SKM-1 treated with dmso at 0.1 percent for 144 hours (cell line): Measurements from ENCODE around the gene MAGI1.

Experiments
- DNase-seq: peaks from one replicate; lab custom pipeline; 2025; ENCODE audit not compliant: unreplicated experiment; lab: John Stamatoyannopoulos, UW

Gene MAGI1

DNA sequence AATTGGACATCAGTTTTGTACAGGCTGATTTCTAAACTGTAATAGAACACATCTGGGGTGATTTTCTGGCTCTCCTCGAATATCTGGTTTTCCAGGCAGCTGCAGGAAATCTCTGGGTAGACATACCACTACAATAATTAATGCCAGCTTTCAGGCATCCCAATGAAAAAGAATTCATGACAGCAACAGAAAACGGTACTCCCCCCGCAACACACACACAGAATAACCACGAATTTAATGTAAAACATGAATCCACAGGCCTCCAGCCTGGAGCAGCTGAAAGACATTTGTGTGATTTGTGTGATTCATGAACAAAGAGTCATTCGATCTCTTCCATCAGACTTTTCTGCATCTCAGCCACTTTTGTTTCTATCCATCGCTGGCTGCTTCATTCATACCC lies 262.2 kb downstream of the MAGI1 start:
- DNase-seq = no peak

DNA sequence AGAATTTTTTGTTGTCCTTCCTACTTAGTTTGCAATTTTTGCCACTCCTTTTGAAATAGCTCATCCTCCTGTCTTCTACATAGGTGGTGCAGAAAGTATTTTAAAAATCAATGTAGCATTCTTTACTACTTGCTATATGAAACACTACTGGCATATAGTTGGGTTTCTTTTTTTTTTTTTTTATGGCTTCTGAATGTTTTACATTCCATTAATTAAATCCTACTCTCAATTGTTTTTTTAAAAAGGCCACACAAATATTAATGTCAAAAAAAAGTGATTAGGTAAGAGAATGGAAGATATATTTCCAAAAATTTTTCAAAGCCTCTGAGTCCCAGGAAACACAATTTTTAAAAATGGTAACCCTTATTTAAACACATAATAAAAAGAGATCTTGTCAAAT lies 262.6 kb downstream of the MAGI1 start:
- DNase-seq = no peak

DNA sequence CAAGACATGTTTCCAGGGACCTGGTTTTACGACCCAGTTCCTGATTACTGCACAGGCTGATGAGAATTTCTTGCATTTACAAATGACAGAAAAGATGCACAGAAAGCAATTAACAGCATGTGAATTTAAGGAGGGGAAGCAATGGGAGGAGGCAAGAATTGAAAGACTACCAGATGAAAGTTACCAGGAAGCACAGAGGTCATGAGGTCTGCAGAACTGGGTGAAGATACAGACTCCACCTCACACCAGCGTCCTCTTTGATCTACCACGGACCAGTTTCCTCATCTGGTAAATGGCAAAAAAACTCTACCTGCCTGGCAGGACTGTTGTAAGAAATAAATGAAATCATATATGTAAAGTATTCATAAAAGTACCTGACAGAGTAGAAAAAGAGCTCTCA lies 266.0 kb downstream of the MAGI1 start:
- DNase-seq = no peak

DNA sequence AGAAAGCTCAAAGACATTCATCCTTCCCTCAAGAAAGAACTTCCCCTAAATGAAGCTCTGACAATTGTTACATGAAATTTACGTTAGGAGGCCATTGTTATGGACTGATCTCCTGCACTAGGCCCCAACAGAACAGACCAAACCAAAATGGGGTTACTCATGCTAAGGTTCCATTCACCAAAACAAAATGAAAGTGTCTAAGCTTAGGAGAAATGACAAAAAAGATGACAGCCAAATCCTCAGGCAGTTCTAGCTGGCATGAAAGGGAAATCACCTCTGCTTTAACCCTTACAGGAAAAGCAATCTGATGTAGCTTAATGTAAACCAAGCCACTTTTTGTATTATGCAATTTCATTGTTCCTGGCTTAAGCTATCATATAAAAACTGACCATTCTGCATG lies 271.2 kb downstream of the MAGI1 start:
- DNase-seq = no peak

DNA sequence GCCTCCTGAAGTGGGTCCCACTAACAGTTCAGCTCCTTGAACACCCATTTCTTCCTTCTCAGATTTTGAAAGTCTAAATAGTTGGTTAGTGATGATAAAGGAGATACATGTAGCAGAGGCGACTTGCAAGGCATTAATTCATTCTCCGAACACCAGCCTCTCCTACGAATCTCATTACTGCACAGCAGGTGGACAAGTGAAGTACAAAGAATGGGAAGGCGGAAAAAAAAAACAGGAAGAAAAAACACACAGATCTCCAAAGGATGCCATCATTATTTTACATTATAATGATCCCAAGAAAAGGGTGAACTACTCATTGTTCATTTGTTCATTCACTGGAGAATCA lies 276.5 kb downstream of the MAGI1 start:
- DNase-seq = no peak

DNA sequence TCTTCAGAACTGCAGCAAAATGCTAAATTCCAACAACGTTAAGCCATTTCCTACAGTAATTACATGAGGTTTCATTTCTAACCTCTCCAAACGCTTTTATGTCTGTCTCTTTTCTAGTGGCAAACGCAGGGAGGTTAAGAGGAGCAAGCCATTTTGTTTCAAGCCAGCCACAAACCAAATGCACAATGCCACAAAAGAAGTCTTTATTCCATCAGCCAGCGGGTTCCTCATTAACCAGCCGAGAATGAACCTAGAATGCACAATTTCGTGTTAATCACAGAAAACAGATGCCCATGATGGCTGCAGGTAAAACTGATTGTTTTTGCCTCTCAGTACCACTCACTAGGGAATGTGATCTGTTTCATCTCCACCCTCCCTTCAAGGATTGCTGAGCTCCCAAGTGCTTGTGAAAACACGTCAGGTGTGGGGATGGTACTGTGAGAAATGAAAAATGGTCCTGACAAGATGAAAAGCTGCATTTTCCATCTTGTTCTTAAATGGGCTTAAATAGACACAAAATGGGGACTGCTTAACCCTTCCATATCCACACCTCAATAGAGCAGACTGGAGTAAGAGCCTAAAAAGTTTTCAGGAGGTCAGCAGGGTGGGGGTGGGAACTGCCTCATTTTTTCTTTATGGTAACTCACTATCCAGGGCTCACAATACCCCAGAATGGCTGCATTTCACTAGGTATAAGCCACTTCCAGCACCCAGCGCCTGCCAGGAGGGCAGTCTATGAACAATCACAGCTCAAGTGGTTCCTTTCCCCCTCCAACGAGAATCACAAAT lies 277.1 kb downstream of the MAGI1 start:
- no peak for DNase-seq

DNA sequence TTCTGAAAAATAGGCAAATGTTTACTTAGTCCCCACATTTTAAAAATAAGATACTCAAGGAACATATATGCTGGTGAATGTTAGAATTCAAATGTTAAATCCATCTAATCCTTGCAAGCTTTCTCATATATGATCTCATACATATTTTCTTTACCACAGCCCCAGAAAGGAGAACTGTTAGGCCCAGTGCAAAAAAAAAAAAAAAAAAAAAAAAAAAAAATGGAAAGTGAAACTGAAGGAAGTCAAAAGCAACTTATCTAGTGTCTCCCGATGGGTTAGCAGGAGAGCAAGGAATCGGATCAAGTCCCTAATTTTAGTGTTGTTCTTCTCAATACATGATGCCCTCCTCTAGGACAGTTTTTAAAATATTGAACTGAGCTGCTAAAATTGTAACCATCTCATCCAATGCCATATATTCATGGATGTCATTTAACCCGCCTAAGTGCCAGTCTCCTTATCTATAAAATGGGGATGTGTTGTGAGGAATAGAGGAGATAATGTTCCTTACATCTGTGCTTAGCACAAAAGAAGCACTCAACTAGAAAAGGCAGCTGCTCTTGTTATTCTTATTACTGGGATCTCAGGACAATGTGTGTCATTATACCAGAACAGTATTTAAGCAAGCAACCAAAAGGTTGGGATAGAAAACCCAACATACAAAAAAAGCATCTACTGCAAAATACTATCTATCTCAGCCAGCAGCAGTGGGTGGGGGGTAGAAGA lies 279.7 kb downstream of the MAGI1 start:
- no peak for DNase-seq

DNA sequence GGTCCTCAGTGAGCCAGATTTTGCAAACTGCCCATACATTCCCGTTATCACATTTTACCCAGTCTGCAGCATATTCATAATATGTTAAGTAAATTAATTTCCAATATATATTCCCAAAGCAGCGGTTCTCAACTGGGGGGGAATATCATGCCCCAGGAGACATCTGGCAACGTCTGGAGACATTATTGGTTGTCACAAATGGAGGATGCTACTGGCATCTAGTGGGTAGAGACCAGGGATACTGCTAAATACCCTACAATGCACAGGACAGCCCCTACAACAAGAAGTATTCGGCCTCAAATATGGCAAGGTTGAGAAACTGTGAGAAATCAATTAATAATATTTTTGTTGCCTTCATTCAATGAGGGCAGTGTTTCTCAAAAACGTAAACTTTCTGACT lies 280.3 kb downstream of the MAGI1 start:
- no peak for DNase-seq

DNA sequence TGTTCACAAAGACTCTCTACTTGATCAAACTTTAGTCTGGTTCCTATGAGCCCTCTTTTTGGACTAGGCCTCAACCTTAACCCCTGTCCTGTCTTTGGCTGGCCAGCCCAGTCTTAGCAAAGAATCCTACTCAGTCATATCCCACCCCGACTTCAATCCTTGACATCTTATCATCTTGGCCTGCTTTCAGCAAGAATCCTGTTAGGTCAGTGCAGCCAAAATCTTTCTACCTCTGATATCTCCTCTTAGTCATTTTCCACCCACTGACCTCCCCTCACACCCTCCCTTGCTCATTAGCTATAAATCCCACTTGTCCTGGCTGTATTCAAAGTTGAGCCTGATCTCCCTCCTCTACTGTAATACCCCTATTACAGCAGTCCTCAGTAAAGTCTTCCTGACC lies 286.1 kb downstream of the MAGI1 start:
- no peak for DNase-seq

DNA sequence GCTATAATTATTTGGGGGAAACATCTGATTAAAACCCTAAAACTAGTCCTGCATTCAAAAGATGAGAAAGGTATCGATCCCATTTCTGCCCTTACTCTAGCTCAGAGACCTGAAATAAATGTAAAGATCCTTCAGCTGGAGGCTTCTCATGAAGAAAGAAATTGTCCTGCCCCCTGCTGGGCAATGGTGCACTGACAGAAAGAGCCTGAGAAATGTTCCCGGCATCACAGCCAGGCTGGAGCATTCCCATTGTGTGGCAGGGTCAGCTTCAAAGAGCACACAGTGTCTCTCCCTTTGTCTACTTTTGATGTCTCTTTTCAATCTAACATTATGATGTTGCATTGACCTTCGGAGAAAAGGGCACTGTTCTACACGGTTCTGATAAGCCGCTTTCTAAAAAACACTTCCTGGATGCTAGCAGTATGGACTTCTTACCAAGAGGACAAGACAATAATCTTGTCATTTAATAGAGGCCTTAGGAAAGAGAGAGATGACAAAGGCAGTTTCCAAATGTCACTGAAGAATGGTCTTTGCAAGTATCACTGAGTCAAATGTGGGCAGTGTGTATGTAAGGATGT lies 287.5 kb downstream of the MAGI1 start:
- no peak for DNase-seq

DNA sequence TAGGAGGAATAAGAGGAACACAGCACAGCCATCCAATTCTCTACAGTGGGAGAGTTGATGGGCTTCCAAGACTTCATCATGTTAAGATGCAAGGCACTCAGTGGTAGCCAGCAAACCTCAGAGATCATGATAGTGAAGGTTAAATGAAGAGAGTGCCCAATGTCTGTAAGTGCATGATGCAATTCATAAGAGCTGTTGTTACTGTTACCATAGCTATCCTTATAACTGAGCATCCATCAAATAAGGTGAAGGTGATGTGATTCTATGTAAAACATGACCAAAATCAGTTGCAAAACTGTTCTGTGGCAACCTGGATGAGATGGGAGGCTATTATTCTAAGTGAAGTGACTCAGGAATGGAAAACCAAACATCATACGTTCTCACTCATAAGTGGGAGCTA lies 289.7 kb downstream of the MAGI1 start:
- DNase-seq = no peak

DNA sequence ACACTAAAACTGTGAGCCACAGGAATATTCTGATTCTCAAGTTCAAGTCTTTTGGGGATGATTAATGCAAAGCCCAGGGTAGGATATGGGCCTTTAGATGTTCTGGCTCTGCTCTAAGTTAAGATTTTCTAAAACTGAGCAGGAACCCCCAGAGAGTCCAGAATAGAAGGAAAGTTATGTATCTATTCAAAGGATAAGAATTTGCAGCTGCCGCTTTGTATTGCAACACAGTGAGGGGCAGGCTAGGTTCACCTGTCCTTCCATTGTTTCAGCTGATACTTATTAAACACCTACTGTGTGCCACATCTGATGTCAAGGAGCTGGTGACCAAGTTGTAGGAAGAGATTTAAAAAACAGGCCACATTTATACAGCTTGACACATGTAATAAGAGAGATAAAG lies 290.4 kb downstream of the MAGI1 start:
- DNase-seq = no peak

DNA sequence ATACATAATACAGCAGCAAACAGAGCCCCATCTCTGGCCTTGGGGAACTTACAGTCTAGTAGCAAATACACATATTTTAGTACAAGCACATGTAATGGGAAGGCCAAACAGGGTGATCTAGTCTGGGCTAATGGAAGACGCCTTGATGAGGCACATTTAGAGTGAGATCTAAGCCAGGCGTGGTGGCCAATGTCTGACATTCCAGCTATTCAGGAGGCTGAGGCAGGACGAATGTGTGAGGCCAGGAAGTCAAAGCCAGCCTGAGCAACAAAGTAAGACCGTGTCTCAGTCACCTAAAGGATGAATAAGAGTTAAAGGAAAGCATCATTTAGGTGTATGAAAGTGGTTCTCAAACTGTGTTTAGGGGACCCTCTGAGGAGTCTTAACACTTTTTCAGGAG lies 291.9 kb downstream of the MAGI1 start:
- DNase-seq = no peak

DNA sequence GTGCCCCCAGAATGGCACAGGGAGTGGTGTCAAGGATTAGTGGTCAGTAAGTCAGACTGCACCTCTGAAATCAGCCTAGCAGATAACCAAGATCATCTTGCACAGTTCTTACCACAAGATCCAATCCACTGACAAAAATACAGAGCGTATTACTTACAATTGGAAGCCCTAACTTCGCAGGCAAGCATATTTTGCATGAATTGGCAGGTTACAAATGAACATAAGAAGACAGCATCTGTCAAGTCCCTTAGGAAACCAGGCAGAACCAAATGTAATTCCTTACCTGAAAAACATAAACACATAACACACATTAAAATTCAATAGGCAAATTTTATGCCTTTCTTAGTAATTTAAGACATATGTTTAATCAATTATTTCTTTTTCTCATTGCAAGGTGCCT lies 293.4 kb downstream of the MAGI1 start:
- no peak for DNase-seq

DNA sequence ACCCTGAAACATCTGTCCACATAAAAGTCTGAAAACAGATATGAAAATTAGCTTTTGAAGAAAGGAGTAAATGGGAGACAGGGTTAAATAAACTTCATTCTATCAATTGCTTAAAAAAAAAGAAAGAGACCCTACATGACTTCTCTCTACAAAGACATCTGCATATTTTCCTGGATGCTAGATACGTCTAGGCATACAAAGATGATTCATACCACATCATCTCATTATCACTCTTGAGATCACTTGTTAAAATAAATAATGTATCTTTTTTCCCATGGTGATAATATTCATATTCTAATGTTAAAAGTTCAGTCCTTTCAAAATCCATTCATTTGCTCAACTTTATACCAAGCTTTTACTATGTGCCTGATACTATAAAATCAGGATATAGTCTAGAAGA lies 295.8 kb downstream of the MAGI1 start:
- DNase-seq = no peak

DNA sequence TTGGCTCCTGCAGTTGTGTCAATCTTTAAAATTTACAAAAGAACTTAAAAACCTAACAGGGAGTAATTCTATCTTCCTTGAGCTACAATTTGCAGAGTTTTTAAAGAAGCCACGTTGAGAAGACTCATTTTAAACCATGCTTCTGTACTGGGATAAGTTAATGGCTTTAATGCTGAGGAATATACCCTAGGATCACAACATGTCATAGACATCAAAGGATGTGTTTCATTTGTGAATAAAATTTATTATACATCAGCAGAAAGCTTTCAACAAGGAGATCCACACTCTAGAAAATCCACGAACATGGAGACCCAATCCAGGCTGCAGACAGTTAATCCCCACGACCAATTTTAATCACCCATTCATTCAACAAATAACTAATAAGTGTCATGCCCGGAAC lies 297.2 kb downstream of the MAGI1 start:
- DNase-seq = no peak

DNA sequence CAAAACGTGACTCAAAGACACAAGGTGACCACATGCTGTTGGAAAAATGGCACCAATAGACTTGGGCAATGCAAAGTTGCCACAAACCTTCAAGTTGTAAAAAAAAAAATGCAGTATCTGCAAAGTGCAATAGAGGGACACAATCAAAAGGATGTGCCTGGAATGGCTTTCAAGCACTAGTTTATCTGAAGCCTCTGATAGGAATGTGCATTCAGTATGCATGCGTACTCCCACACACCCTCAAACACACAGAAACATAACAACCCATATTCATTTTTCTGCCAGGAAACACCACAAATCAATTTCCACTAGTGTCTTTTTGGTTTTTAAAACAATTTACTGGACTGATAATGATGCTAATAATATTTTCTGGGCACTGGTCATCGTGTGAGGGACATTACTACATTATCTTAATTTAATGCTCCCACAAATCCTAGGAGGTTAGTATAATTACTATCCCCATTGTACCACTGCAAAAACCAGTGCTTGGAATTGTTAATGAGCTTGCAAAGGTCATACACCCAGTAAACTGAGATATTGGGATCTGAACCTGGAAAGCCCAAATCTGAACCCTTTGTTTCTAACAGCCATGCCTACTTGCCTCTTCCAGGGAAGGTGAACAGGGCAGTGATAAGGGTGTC lies 298.7 kb downstream of the MAGI1 start:
- no peak for DNase-seq

DNA sequence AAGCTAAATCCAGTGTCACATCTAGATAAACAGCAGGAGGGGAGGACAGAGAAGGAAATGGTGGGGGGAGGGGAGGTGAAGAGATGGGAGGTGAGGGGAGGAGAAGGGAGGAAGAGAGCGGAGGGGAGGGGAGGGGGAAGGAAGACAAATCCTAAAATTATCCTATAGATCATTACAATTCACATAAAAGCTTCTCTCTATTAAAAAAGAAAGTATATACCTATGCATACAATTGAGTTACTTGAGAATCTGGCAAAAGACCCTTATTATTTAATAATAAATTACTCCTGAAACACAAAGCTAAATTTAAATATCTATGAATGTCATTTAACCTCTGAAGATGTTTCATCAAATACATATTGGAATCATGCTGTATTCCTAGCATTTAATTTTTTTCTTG lies 303.9 kb downstream of the MAGI1 start:
- no peak for DNase-seq

DNA sequence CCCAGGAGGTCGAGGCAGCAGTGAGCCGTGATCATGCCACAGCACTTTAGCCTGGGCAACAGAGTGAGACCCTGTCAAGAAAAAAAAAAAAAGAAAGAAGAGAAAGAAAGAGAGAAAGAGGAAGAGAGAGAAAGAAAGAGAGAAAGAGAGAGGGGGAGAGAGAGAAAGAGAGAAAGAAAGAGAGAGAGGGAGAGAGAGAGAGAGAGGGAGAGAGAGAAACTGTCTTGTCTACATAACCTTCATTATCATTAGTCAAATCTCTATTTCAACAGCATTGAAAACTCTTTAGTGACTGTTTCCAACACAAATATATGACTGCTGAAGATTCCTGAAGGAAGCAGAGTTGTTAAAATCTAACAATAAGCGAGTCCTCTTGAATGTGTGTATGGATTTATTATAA lies 304.3 kb downstream of the MAGI1 start:
- DNase-seq = no peak

DNA sequence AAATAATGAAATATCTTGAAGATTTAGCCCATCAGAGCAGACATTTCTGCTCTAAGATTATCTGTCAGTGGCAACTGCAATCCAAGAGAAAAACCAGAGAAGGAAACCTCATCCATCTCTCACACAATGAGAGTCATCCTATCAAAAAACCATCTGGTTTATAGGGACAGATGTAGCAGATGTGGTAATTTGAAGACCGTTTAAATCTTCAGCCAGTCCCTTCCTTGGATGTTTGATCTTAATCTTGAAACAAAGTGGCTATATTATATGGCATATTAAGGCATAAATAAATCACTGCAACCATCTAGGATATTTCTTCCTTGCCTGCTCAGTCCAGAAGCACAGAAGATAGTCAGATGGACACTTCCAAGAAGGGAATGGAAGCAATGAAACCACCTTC lies 305.3 kb downstream of the MAGI1 start:
- DNase-seq = no peak

DNA sequence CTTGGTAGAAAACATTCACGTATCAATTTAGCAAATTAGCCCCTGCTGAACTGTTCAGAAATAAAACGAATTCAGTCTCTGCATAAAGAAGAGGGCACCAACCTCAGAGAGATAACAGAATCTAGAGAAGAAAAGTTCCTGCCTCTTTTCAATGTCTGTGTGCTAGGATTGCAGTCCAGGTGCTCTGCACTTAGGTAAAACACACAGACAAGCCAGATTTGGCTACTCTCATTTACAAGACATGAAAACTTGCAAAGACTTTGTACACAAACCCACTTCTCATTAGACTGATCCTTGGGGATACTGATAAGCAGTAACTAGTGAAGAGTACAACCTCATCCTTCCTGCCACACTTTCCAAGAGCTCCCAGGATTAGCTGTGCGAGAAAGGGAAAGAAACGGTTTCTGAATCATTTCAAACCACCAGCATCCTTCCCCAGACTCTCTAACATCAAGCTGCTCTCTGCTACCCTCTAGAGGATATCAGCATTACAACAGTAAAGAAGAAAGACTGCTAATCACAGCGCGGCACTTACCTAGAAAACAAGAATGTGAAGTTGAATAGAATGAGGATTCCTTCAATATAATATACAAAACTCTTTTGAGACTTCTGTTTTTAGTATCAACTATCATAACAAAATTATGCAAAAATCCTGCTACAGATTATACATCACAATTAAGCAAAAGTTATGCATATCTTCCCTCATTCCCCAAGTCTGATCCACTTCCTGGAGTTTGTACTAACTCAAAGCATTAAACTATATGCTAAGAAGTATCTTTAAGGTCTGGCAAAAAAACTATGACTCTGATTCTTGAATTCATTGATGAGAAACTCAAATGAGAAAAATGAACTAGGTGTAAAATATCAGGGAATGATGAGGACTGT lies 306.4 kb downstream of the MAGI1 start:
- DNase-seq = peak; percentile 55
